GM18909 (cell line): ENCODE measurements around the gene JMY.

Source experiments
- ATAC-seq: cut with Tn5 transposase; IDR thresholded peaks from one replicate; pipeline ENCODE4 v1.9.1; 2021; ENCODE audit warnings: mild to moderate bottlenecking; ENCODE audit not compliant: unreplicated experiment, poor library complexity

Gene JMY

DNA sequence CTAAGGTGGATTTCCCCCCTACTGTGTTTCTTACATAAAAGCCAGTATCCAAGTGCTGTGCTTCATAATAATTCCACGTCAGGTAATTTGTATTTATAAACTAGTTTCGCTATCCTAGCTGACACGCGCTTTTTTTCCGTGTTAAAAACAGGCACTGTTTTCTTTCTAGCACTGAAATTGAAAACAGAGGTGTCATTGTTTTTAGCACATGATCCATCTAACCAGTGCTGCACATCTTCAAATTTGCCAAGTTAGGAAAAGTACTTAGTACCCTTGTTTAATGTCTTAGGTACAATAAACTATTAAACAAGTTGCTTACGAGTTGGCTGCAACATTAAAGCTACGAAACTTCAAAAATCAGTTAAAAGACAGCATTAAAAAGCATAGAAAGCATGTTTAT lies 49.9 kb downstream of the JMY start:
- no peak for ATAC-seq

DNA sequence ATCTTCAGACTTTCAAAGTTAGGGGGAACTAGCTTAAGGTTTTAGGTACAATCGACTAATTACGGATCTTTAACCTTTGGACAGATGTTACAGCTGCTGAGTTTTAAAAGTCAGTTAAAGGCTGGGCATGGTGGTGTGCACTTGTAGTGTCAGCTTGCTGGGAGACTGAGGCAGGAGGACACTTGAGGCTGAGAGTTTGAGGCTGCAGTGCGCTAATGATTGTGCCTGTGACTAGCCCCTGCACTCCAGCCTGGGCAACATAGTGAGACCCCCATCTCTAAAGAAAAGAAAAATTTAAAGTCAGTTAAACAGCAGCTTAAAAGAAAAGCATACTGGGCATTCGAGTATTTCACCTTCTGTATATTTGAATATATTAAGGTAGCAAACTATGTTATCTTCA lies 51.4 kb downstream of the JMY start:
- no peak for ATAC-seq

DNA sequence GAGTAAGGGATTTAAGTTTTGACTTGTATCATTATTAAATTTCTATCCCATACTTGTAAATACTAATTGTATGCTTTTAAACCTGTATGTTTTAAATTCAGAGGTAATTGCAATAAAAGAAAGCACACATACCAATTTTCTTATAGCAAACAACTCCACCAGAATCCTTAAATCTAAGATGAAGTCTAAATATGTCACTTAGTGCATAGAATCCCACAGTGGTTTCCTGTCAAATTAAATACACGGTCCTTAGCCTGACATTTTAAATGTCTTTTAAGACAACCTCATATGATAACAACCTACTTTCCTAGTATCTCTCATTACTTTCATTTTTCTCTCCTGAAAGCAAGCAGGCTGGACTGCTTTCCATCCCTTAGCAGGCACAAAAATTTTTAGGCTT lies 52.0 kb downstream of the JMY start:
- no peak for ATAC-seq

GRCh38 chr5:79295029-79295428 lies 59.1 kb downstream of the JMY start:
- no peak for ATAC-seq

GRCh38 chr5:79297661-79298060 lies 61.7 kb downstream of the JMY start:
- no peak for ATAC-seq

- no peak for ATAC-seq
Measured at GRCh38 chr5:79301046-79301712, 65.2 kb downstream of the JMY start.

DNA sequence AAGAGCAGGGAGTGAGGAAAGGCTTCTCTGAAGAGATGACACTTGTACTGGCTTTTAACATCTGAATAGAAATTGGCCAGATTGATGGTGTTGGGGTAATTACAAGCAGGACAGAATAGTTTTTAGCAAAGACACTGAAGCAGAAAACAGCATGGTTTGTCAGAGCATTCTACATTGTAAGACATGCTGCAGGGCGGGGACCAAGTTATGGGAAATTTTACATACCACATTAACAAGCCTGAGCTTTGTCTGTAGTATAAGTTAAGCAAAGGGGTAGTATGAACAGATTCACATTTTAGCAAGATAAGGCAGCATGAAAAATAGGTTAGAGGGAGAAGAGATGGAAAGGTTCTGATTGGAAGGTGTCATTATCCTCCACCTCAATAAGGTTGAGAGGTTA lies 66.5 kb downstream of the JMY start:
- no peak for ATAC-seq

DNA sequence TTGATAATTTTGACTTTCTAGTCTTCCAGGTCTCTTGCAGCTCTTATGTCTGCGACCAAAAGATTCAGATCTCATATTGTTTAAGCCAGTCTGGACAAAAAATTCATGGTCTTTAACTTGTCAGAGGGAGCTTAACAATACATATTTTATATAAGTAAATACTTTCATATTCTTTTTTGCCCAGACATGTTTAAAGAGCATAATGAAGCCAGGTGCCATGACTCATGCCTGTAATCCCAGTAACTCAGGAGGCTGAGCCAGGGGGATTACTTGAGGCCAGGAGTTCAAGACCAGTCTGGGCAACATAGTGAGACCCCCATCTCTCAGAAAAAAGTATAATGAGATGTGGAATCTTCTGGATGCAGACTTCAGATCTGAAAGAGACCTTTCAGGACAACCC lies 69.8 kb downstream of the JMY start:
- ATAC-seq = no peak

DNA sequence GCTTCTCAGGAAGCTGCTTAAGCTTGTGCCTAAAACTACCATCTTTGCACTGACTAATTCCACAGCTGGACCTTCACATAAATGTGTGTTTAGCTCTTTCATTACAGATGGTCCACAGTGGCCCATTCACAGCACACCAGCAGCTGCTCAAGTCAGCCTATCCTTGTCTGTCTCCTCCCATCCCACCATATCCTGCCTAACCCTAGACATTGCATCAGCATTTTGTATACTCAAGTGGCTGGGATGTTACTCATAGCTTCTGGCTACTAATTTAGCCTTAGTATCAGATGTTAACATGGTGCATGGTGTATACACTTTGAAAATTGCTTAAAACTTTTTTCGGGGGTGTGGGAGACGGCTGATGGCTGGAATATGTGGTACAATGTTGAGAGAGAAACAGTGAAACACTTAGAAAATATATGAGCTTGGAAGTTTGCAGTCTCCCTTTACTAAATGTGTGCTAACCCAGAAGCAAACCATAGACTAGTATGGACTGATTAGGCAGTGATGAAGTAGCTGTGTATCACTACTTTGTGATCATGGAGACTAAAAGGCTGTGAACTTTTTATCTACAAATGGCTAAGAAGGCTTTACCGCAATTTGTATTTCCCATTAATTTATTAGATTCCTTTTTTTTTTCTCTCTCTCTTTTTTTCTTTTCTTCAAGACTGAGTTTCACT lies 83.1 kb downstream of the JMY start:
- ATAC-seq = no peak

DNA sequence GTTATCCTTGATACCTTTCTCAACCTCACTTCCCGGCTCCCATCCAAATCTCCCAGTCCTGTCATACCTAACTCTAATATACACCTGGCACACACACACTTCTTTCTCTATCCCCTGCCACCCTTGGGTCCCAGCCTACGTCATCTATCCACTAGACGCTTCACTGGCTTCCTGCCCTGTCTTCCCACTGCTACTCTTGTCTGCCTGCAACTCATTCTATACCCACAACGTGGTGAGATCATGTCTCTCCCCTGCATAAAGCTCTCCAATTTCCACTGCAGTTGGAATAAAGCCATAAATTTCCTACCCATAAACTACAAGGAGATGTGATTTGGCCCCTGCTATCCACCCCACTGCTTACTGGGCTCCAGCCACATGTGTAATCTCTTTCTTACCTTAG lies 93.5 kb downstream of the JMY start:
- no peak for ATAC-seq

DNA sequence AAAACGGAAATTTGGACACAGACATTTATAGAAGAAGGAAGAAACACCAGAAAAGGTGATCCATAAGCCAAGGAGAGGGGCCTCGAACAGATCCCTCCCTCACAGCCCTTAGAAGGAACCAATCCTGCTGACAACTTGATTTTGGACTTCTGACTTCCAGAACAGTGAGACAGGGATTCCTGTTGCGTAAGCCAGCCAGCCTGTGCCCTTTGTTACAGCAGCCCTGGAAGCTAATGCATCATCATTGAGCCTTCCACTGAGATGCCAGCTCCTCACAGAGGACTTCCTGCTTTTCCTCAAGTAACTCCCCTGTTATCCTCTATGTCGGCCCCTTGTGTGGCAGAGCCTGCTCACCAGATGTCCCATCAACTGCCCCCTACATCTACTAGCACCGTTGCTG lies 94.1 kb downstream of the JMY start:
- no peak for ATAC-seq

DNA sequence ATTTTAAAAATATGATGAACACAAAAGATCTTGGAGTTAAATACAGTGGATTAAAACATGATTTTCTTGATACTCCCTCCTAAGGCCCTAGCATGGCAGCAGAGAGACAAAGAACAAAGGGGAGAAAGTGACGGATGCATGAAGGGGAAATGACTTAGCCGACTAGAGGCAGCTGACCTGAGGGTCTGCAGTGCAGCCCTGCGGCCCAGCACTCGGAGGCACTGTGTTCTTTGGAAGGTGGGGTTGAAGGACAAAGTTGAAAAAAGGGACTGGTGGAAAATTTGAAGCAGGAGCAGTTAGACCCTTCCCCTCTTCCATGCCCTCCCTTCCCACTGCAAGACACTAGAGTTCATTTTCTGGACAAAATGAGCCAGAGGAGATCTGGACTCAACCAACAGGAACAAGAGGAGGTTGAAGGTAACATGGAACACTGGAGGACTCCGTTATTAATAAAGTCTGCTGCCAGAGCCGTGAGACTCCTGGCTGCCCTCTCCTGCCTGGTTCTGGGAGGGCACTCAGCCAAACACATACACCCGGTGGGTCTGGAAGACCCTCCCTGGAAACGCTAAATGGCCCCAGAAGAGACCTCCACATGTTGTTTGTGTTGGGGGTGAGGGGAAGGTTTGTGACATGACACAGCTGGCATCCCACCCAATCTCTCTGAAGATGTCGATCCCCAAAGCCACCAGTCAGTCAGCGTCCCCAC lies 98.1 kb downstream of the JMY start:
- ATAC-seq = no peak

DNA sequence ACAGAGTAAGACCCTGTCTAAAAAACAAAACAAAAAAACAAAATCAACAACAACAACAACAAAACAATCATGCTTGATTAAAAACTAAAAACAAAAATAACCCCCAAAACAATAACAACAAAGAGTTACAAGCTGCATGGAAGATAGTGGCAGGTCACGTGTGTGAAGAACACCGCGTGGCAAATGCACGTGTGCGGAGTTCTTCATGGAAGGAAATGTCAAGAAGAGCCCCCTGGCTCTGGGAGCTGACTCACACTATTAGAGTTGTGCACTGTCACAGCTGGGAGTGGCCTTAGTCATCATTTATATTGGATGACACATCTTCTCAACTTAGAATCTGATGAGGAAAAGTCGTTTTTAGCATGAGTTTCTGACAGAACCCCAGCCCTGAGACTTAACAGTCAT lies 110.5 kb downstream of the JMY start:
- no peak for ATAC-seq

DNA sequence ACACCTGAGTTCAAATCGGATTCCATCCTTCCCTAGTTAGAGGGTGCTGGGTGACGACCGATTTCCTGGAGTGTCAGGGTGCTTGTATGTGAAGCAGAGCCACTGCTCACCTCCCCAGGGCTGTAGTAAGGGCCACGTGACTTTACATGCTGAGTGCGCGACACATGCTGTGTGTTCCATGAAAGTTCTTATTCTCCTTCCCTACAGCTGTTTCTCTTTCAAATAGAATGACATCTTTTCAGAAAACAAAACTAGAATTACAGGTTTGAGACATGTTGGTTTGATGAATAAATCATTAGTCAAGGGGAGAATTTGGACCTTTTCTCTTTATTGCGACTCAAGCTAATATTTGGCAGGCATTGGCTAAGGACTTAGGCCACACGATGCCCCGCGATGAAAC lies 113.1 kb downstream of the JMY start:
- no peak for ATAC-seq

GRCh38 chr5:79349881-79350280 lies 114.0 kb downstream of the JMY start:
- ATAC-seq = no peak

DNA sequence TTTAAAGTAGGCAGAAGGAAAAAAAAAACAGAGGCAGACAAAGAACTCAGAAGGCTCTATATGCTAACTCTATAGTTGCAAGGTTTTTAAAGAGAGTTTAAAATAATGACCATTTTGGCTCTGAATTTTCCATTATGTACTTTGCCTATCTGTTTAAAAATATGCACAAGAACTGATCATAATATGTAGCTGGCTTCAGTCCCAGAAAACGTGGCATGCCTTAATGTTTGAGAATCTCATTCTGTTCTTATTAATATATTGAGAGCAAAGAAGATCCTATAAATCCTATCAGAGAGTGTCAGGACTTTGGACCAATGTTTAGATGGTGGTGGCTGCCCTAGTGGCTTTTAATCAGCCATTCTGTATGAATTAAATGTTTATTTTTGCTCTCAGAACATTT lies 121.5 kb downstream of the JMY start:
- ATAC-seq = no peak
